ENCODE data around the gene PEX26. TPM values are rescaled to one million over a fixed set of nuclear protein-coding genes. Genes with fewer than 3 reads are reported as not detected.

The PEX26 gene
- total and polyA plus RNA-seq, 2 experiments from 2014 or later, result 4.0 to 48.9 TPM

GRCh38 chr22:18087350-18087855 is 9.6 kb downstream of the PEX26 start:
- no peaks in the 10 kb centered on the region for H3K9me2 ChIP-seq (ENCODE audit: insufficient read depth)
- H3K4me1 Mint-ChIP-seq, result peaks cover 2% of the 10 kb centered on the region; the same call in 2 of the 3 replicates
- no peaks in the 10 kb centered on the region for H3K9me3 Mint-ChIP-seq
- no peaks in the 10 kb centered on the region for H3K27me3 ChIP-seq (ENCODE audit: insufficient read depth)
- no peaks in the 10 kb centered on the region for H3F3A ChIP-seq (replicated peaks; ENCODE audit: low read depth)
- no peak overlapping the region for H3K4me3 Mint-ChIP-seq
- H3K27ac Mint-ChIP-seq, result no peak overlapping the region
- ATAC-seq (no peak), DNase-seq (ENCODE audit: low spot score) (no peak)
- TF ChIP-seq JUNB (IDR thresholded peaks at IDR 0.05; ENCODE audit: unreplicated experiment) (no peak), CREB1 (CRISPR knock-in tag; IDR thresholded peaks at IDR 0.05; ENCODE audit: low read depth) (no peak), ZNF114 (CRISPR knock-in tag; IDR thresholded peaks at IDR 0.05) (no peak), STAT1 (IDR thresholded peaks at IDR 0.05; ENCODE audit: unreplicated experiment) (no peak), POLR2AphosphoS5 (IDR thresholded peaks at IDR 0.05; ENCODE audit: low read depth) (no peak), ZNF331 (CRISPR knock-in tag; IDR thresholded peaks at IDR 0.05; ENCODE audit: low read depth) (no peak), REST (IDR thresholded peaks at IDR 0.05; ENCODE audit: unreplicated experiment) (no peak), ZNF462 (CRISPR knock-in tag; IDR thresholded peaks at IDR 0.05) (no peak), EZH2 (IDR thresholded peaks at IDR 0.05; ENCODE audit: low read depth, unreplicated experiment) (no peak), EZH2phosphoT487 (IDR thresholded peaks at IDR 0.05; ENCODE audit: unreplicated experiment) (no peak), NANOG (IDR thresholded peaks at IDR 0.05; ENCODE audit: borderline replicate concordance) (no peak), ETS1 (IDR thresholded peaks at IDR 0.05) (no peak)
- no peak overlapping the region for H3K4me2 ChIP-seq
- peaks cover 7% of the 10 kb centered on the region; the same call in 1 of the 2 replicates for H4K20me1 ChIP-seq (replicated peaks; ENCODE audit: insufficient read depth)
- no peak overlapping the region for H3K27ac ChIP-seq (ENCODE audit: low read depth)
- H3K27me3 Mint-ChIP-seq (ENCODE audit: insufficient read depth, low read depth, poor library complexity), result peaks cover 8% of the 10 kb centered on the region
- H3K79me2 ChIP-seq (replicated peaks; ENCODE audit: insufficient read depth), result peaks cover 10% of the 10 kb centered on the region
- no peak overlapping the region for H3K4me3 ChIP-seq
- H3K4me1 ChIP-seq (ENCODE audit: insufficient read depth), result no peaks in the 10 kb centered on the region
- H2AFZ ChIP-seq, result no peak overlapping the region
- H3K36me3 ChIP-seq (ENCODE audit: insufficient read depth), result peaks cover 19% of the 10 kb centered on the region
- H3K36me3 Mint-ChIP-seq (ENCODE audit: low read depth), result peaks cover 79% of the 10 kb centered on the region

Data from GM23338 (cell line).